IMR-90 (cell line): Measurements from ENCODE around the gene MYH6. TPM values are rescaled to one million over a fixed set of nuclear protein-coding genes. Genes with fewer than 3 reads are reported as not detected.

Experiments used
- ATAC-seq: fragments of 200-7000 bp; cut with Tn5 transposase; 2 replicates; pipeline ENCODE4 v1.9.1; 2020; ENCODE audit warnings: low read depth, mild to moderate bottlenecking, moderate library complexity
- BruUV-seq: library from RNA; stranded (reverse); fragments of 400-500 nt; replicated peaks from 2 replicates; lab custom pipeline; 2021; lab: Mats Ljungman, UMichigan
- CTCF ChIA-PET: fragments of 300-600 bp; formaldehyde crosslinking; extraction: SDS; loops from one replicate; lab custom pipeline; 2021; ENCODE audit warnings: antibody characterized with exemption; lab: Yijun Ruan, JAX
- POLR2A ChIA-PET: fragments of 300-600 bp; sonication (Branson Sonifier 250); formaldehyde crosslinking; loops from one replicate; lab custom pipeline; 2022; ENCODE audit warnings: antibody characterized with exemption; ENCODE audit not compliant: unreplicated experiment; lab: Charles Lee
- DNase-seq: peaks from one replicate; pipeline ENCODE4 v3.0.0; 2013
- H2AFZ ChIP-seq: replicated peaks from 2 replicates; pipeline ENCODE3; 2013; ENCODE audit warnings: low read length, mild to moderate bottlenecking; ENCODE audit not compliant: poor library complexity
- H2AK5ac ChIP-seq: 2 replicates; pipeline ENCODE4 v1.6.1; 2013; ENCODE audit warnings: low read depth, low read length, inconsistent platforms
- H2AK9ac ChIP-seq: replicated peaks from 2 replicates; pipeline ENCODE3; 2013; ENCODE audit warnings: mild to moderate bottlenecking, low read depth, low read length, moderate library complexity; ENCODE audit not compliant: poor library complexity
- H2BK120ac ChIP-seq: 2 replicates; pipeline ENCODE4 v1.6.1; 2013; ENCODE audit warnings: low read depth, low read length, inconsistent platforms
- H2BK15ac ChIP-seq: 3 replicates; pipeline ENCODE4 v1.6.1; 2013; ENCODE audit warnings: low read depth, low read length, inconsistent platforms
- H2BK20ac ChIP-seq: 2 replicates; pipeline ENCODE4 v1.6.1; 2013; ENCODE audit warnings: low read depth, mild to moderate bottlenecking, inconsistent platforms, low read length, moderate library complexity
- H2BK5ac ChIP-seq: 2 replicates; pipeline ENCODE4 v1.6.1; 2013; ENCODE audit warnings: mild to moderate bottlenecking, low read depth, low read length, inconsistent platforms; ENCODE audit not compliant: poor library complexity, severe bottlenecking
- H3K14ac ChIP-seq: replicated peaks from 2 replicates; pipeline ENCODE4 v1.6.1; 2013; ENCODE audit warnings: low read depth, low read length, inconsistent platforms
- H3K18ac ChIP-seq: 2 replicates; pipeline ENCODE4 v1.6.1; 2013; ENCODE audit warnings: low read depth, low read length, control low read depth
- H3K23ac ChIP-seq: 2 replicates; pipeline ENCODE4 v1.6.1; 2013; ENCODE audit warnings: low read depth, low read length, inconsistent platforms
- H3K27ac ChIP-seq: 2 replicates; pipeline ENCODE4 v1.5.1; 2013; ENCODE audit warnings: mild to moderate bottlenecking, control low read depth, low read length; ENCODE audit not compliant: insufficient read depth
- H3K27me3 ChIP-seq: 2 replicates; pipeline ENCODE4 v1.6.1; 2013; ENCODE audit warnings: low read length; ENCODE audit not compliant: control insufficient read depth, insufficient read depth
- H3K36me3 ChIP-seq: 2 replicates; pipeline ENCODE4 v1.6.1; 2013; ENCODE audit warnings: low read length, mixed read lengths; ENCODE audit not compliant: control insufficient read depth, insufficient read depth
- H3K4ac ChIP-seq: 2 replicates; pipeline ENCODE4 v1.6.1; 2013; ENCODE audit warnings: low read depth, low read length, inconsistent platforms
- H3K4me1 ChIP-seq: 2 replicates; pipeline ENCODE4 v1.6.1; 2013; ENCODE audit warnings: low read length, mixed read lengths; ENCODE audit not compliant: control insufficient read depth, insufficient read depth
- H3K4me2 ChIP-seq: 2 replicates; pipeline ENCODE4 v1.6.1; 2013; ENCODE audit warnings: low read depth, mild to moderate bottlenecking, control low read depth, low read length, moderate library complexity
- H3K4me3 ChIP-seq: 2 replicates; pipeline ENCODE4 v1.5.1; 2013; ENCODE audit warnings: low read depth, mild to moderate bottlenecking, control low read depth, low read length, moderate library complexity; ENCODE audit not compliant: insufficient read depth
- H3K56ac ChIP-seq: 2 replicates; pipeline ENCODE4 v1.6.1; 2013; ENCODE audit warnings: low read length, inconsistent platforms; ENCODE audit not compliant: insufficient read depth; ENCODE audit errors: extremely low read depth
- H3K79me1 ChIP-seq, 2 experiments: 2 replicates each; pipeline ENCODE4 v1.6.1; 2013; ENCODE audit warnings: low read length in 2 of 2, inconsistent platforms in 1 of 2, low read depth in 1 of 2
- H3K9ac ChIP-seq: 2 replicates; pipeline ENCODE4 v1.6.1; 2013; ENCODE audit warnings: low read depth, low read length, control low read depth
- H3K9me1 ChIP-seq: 2 replicates; pipeline ENCODE4 v1.6.1; 2013; ENCODE audit warnings: low read length, inconsistent platforms; ENCODE audit not compliant: insufficient read depth
- H3K9me3 ChIP-seq: 2 replicates; pipeline ENCODE4 v1.6.1; 2013; ENCODE audit warnings: low read length; ENCODE audit not compliant: control insufficient read depth, insufficient read depth
- H4K20me1 ChIP-seq: 2 replicates; pipeline ENCODE4 v1.6.1; 2013; ENCODE audit warnings: low read length, inconsistent platforms; ENCODE audit not compliant: insufficient read depth
- H4K5ac ChIP-seq: 2 replicates; pipeline ENCODE4 v1.6.1; 2013; ENCODE audit warnings: mild to moderate bottlenecking, low read depth, low read length, control low read depth
- H4K8ac ChIP-seq, 2 experiments: 2 replicates each; pipeline ENCODE4 v1.6.1; 2013; ENCODE audit warnings: low read depth in 2 of 2, low read length in 2 of 2, control low read depth in 1 of 2, inconsistent platforms in 1 of 2
- H4K91ac ChIP-seq: 2 replicates; pipeline ENCODE4 v1.6.1; 2013; ENCODE audit warnings: low read depth, low read length, inconsistent platforms; ENCODE audit not compliant: insufficient read depth
- CEBPB ChIP-seq: IDR thresholded peaks from 2 replicates; pipeline ENCODE4 v1.6.1; 2012; ENCODE audit warnings: low read depth, low read length, improper control_type of control experiment
- CTCF ChIP-seq: conservative IDR thresholded peaks from 2 replicates; pipeline ENCODE4 v1.5.1; 2012; ENCODE audit warnings: mild to moderate bottlenecking, low read depth, low read length, improper control_type of control experiment
- MAFK ChIP-seq: IDR thresholded peaks from 2 replicates; pipeline ENCODE4 v1.6.1; 2012; ENCODE audit warnings: low read depth, low read length, improper control_type of control experiment
- MAZ ChIP-seq: IDR thresholded peaks from 2 replicates; pipeline ENCODE4 v1.6.1; 2012; ENCODE audit warnings: low read depth, mild to moderate bottlenecking, low read length, improper control_type of control experiment, moderate library complexity, borderline replicate concordance
- NFE2L2 ChIP-seq: fragments of 150-350 bp; IDR thresholded peaks from 2 replicates; pipeline ENCODE4 v1.6.1; 2016; ENCODE audit warnings: low read depth, mild to moderate bottlenecking, low read length
- RAD21 ChIP-seq: IDR thresholded peaks from 2 replicates; pipeline ENCODE4 v1.6.1; 2012; ENCODE audit warnings: low read length, improper control_type of control experiment
- RCOR1 ChIP-seq: IDR thresholded peaks from 2 replicates; pipeline ENCODE4 v1.6.1; 2012; ENCODE audit warnings: mild to moderate bottlenecking, low read length, improper control_type of control experiment; ENCODE audit not compliant: insufficient replicate concordance
- SMC3 ChIP-seq: fragments of 150-350 bp; IDR thresholded peaks from 2 replicates; pipeline ENCODE4 v1.6.1; 2016; ENCODE audit warnings: low read depth, mild to moderate bottlenecking, antibody characterized with exemption, low read length, moderate library complexity
- WGBS, 2 experiments: methylation state at CpG; one replicate each; pipeline versions ENCODE4 v1.1.5 to v1.1.7; 2013; ENCODE audit warnings: missing lambda C conversion rate in 2 of 2; ENCODE audit not compliant: insufficient read length in 1 of 2; ENCODE audit errors: extremely low coverage in 2 of 2; 5-methylcytosine and 5-hydroxymethylcytosine counted together
- dilution Hi-C: fragments of 300-500 bp; cut with HindIII; formaldehyde crosslinking; loops from one replicate; pipeline ENCODE4 v1.14.3; 2018; ENCODE audit warnings: low sequenced_read_pairs; ENCODE audit not compliant: unreplicated experiment
- in situ Hi-C: fragments of 300-500 bp; cut with MboI; formaldehyde crosslinking; loops from 3 replicates; pipeline ENCODE4 v1.14.3; 2019; ENCODE audit warnings: low sequenced_read_pairs, inconsistent platforms, mixed read lengths
- intact Hi-C: fragments of 100-400 bp; cut with micrococcal nuclease; formaldehyde crosslinking; loops from 2 replicates; pipeline ENCODE4 v1.10.0; 2022
- polyA plus RNA-seq, 3 experiments: library from polyadenylated mRNA; depleted of rRNA; stranded (reverse); fragments of >200 nt; gene quantifications; 2 replicates each; pipeline ENCODE4 v1.2.3, GENCODE V29; 2012; ENCODE audit warnings: low replicate concordance in 1 of 3
- total RNA-seq: library from RNA; depleted of rRNA; stranded (reverse); fragments of >200 nt; gene quantifications from 2 replicates; pipeline ENCODE4 v1.2.3, GENCODE V29; 2012
- TF ChIP-seq, protein P1 (sequence below): fragments of 150-350 bp; IDR thresholded peaks from 2 replicates; pipeline ENCODE4 v1.6.1; 2017; ENCODE audit warnings: mild to moderate bottlenecking, antibody characterized with exemption, low read length, low read depth

MYH6 gene
- total and polyA plus RNA-seq, 2 of the 4 experiments (the other 2 are of a cell fraction) = not detected

- DNase-seq (no peak), ATAC-seq (no peak)
- no peak overlapping the region for H3K23ac ChIP-seq
- H3K9ac ChIP-seq = no peak overlapping the region
- no peak overlapping the region for H2BK15ac ChIP-seq
- H3K18ac ChIP-seq = no peak overlapping the region
- no peak overlapping the region for H3K14ac ChIP-seq
- H2BK20ac ChIP-seq = no peak overlapping the region
- no peak overlapping the region for H2BK5ac ChIP-seq
- intact Hi-C loops = no loop called here
- no peak overlapping the region for H2AK9ac ChIP-seq
- dilution Hi-C loops = no loop called here
- no peak overlapping the region for H2BK120ac ChIP-seq
- no peak overlapping the region for H3K4me2 ChIP-seq
- H4K8ac ChIP-seq = no peak overlapping the region
- TF ChIP-seq RAD21 (no peak), RCOR1 (no peak), CTCF (no peak), CEBPB (no peak), MAFK (no peak), MAZ (no peak), SMC3 (no peak), NFE2L2 (no peak)
- TF ChIP-seq, protein P1, sequence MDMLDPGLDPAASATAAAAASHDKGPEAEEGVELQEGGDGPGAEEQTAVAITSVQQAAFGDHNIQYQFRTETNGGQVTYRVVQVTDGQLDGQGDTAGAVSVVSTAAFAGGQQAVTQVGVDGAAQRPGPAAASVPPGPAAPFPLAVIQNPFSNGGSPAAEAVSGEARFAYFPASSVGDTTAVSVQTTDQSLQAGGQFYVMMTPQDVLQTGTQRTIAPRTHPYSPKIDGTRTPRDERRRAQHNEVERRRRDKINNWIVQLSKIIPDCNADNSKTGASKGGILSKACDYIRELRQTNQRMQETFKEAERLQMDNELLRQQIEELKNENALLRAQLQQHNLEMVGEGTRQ = no peak
- no CpG with 5 or more reads among the region's 4 CpGs for WGBS, 2 experiments
- H3K9me3 ChIP-seq = no peaks in the 10 kb centered on the region
- H4K91ac ChIP-seq = no peak overlapping the region
- H3K27ac ChIP-seq = no peak overlapping the region
- H3K56ac ChIP-seq = no peak overlapping the region
- H2AK5ac ChIP-seq = no peak overlapping the region
- H3K79me1 ChIP-seq = no peaks in the 10 kb centered on the region
- no peak overlapping the region for H3K4me3 ChIP-seq
- H3K9me1 ChIP-seq = peaks cover 2% of the 10 kb centered on the region; the same call in 1 of the 2 replicates
- no peak overlapping the region for H2AFZ ChIP-seq
- ChIA-PET POLR2A (no interaction called here), CTCF (no interaction called here)
- H3K4ac ChIP-seq = no peak overlapping the region
- peaks cover 49% of the 10 kb centered on the region for H3K27me3 ChIP-seq
- H4K5ac ChIP-seq = no peak overlapping the region
- H3K4me1 ChIP-seq = no peaks in the 10 kb centered on the region
- no peaks in the 10 kb centered on the region for H4K20me1 ChIP-seq
- BruUV-seq = no TSS peak
- in situ Hi-C loops = no loop called here
- H3K36me3 ChIP-seq = no peaks in the 10 kb centered on the region
Measured at GRCh38 chr14:23403908-23404307, 4.2 kb downstream of the MYH6 start.
